H1 (cell line): ENCODE results near the gene BABAM2. TPM values are rescaled to one million over a fixed set of nuclear protein-coding genes. Genes with fewer than 3 reads are reported as not detected.

Experiments used
- CTCF ChIA-PET: fragments of 300-600 bp; sonication (Branson Sonifier 250); formaldehyde crosslinking; loops from one replicate; lab custom pipeline; 2021; ENCODE audit not compliant: partially characterized antibody; lab: Charles Lee
- POLR2A ChIA-PET: fragments of 300-600 bp; sonication (Branson Sonifier 250); formaldehyde crosslinking; loops from one replicate; lab custom pipeline; 2021; ENCODE audit warnings: inconsistent platforms; ENCODE audit not compliant: partially characterized antibody; lab: Charles Lee
- DNase-seq, 2 experiments: peaks; one replicate each; pipeline versions ENCODE4 v3.0.0 to v3.0.0-alpha.2; 2010 to 2022; ENCODE audit warnings: low spot score in 2 of 2, low read depth in 1 of 2, mixed read lengths in 1 of 2
- FAIRE-seq: peaks from 2 replicates; lab custom pipeline; 2011; peaks lifted over from hg19 to GRCh38; lab: Jason Lieb, UNC
- H2AFZ ChIP-seq: 2 replicates; pipeline ENCODE4 v1.8.1; 2012; ENCODE audit warnings: low read length, inconsistent platforms
- H2AK5ac ChIP-seq: 2 replicates; pipeline ENCODE4 v1.6.1; 2013; ENCODE audit warnings: low read depth, low read length
- H2BK120ac ChIP-seq: replicated peaks from 2 replicates; pipeline ENCODE3; 2013; ENCODE audit warnings: low read depth, low read length, inconsistent platforms
- H2BK12ac ChIP-seq: 2 replicates; pipeline ENCODE4 v1.6.1; 2013; ENCODE audit warnings: low read depth, low read length
- H2BK15ac ChIP-seq: 2 replicates; pipeline ENCODE4 v1.6.1; 2013; ENCODE audit warnings: low read length
- H2BK20ac ChIP-seq: 2 replicates; pipeline ENCODE4 v1.6.1; 2013; ENCODE audit warnings: low read length
- H2BK5ac ChIP-seq: 2 replicates; pipeline ENCODE4 v1.6.1; 2013; ENCODE audit warnings: low read depth, low read length
- H3K14ac ChIP-seq: 2 replicates; pipeline ENCODE4 v1.6.1; 2013; ENCODE audit warnings: inconsistent platforms; ENCODE audit not compliant: insufficient read length
- H3K18ac ChIP-seq: 2 replicates; pipeline ENCODE4 v1.6.1; 2013; ENCODE audit warnings: low read length; ENCODE audit errors: extremely low read depth
- H3K23ac ChIP-seq: 2 replicates; pipeline ENCODE4 v1.6.1; 2013; ENCODE audit warnings: inconsistent platforms; ENCODE audit not compliant: insufficient read length
- H3K23me2 ChIP-seq: 2 replicates; pipeline ENCODE4 v1.6.1; 2013; ENCODE audit warnings: low read depth, low read length
- H3K27ac ChIP-seq: 2 replicates; pipeline ENCODE4 v1.6.1; 2011; ENCODE audit warnings: low read depth, low read length, inconsistent platforms
- H3K27me3 ChIP-seq, 4 experiments: replicated peaks in 1 of 4; 1 replicate in 1 of 4; 2 replicates in 3 of 4; pipeline versions ENCODE4 v1.6.1 to v1.8.1; 2011 to 2013; ENCODE audit warnings: low read length in 3 of 4, mild to moderate bottlenecking in 3 of 4, inconsistent platforms in 2 of 4, mixed read lengths in 2 of 4, moderate library complexity in 1 of 4; ENCODE audit not compliant: control insufficient read depth in 3 of 4, insufficient read depth in 3 of 4; ENCODE audit errors: extremely low read depth in 1 of 4
- H3K36me3 ChIP-seq, 4 experiments: 2 replicates each; pipeline versions ENCODE4 v1.6.1 to v1.8.1; 2011 to 2013; ENCODE audit warnings: mild to moderate bottlenecking in 4 of 4, low read length in 3 of 4, moderate library complexity in 2 of 4, control low read depth in 1 of 4, inconsistent platforms in 1 of 4; ENCODE audit not compliant: insufficient read depth in 4 of 4, control insufficient read depth in 2 of 4
- H3K4ac ChIP-seq: replicated peaks from 2 replicates; pipeline ENCODE3; 2013; ENCODE audit warnings: low read length, low read depth, mixed read lengths, inconsistent platforms; ENCODE audit not compliant: insufficient read length
- H3K4me1 ChIP-seq, 4 experiments: replicated peaks in 1 of 4; 1 replicate in 1 of 4; 2 replicates in 3 of 4; pipeline versions ENCODE4 v1.6.1 to v1.8.1; 2011 to 2013; ENCODE audit warnings: low read length in 3 of 4, inconsistent platforms in 2 of 4, mixed read lengths in 1 of 4; ENCODE audit not compliant: insufficient read depth in 4 of 4, control insufficient read depth in 3 of 4
- H3K4me2 ChIP-seq, 2 experiments: 2 replicates each; pipeline versions ENCODE4 v1.6.1 to v1.8.1; 2011 to 2013; ENCODE audit warnings: low read depth in 2 of 2, low read length in 2 of 2, control low read depth in 1 of 2, inconsistent platforms in 1 of 2, mild to moderate bottlenecking in 1 of 2; ENCODE audit not compliant: insufficient read depth in 1 of 2
- H3K4me3 ChIP-seq, 4 experiments: fragments of 200-600, 300-600 bp in 1 of 4; sonication (generic), shearing (Covaris generic), sonication (Bioruptor Twin) in 1 of 4; 2 replicates each; pipeline versions ENCODE4 v1.5.1 to v1.8.1; 2011 to 2016; ENCODE audit warnings: low read length in 4 of 4, low read depth in 3 of 4, control low read depth in 2 of 4, inconsistent platforms in 2 of 4, mild to moderate bottlenecking in 2 of 4, mixed read lengths in 1 of 4, moderate library complexity in 1 of 4; ENCODE audit not compliant: insufficient read depth in 2 of 4; ENCODE audit errors: extremely low read depth in 1 of 4
- H3K56ac ChIP-seq: replicated peaks from 2 replicates; pipeline ENCODE3; 2013; ENCODE audit warnings: low read depth, mild to moderate bottlenecking, mixed read lengths, low read length, inconsistent platforms; ENCODE audit not compliant: insufficient read length
- H3K79me1 ChIP-seq: 2 replicates; pipeline ENCODE4 v1.6.1; 2013; ENCODE audit warnings: low read depth, low read length, control low read depth
- H3K79me2 ChIP-seq, 2 experiments: 2 replicates each; pipeline versions ENCODE4 v1.6.1 to v1.8.1; 2012 to 2013; ENCODE audit warnings: low read length in 2 of 2, mild to moderate bottlenecking in 2 of 2, inconsistent platforms in 1 of 2; ENCODE audit not compliant: insufficient read depth in 2 of 2, control insufficient read depth in 1 of 2
- H3K9ac ChIP-seq, 4 experiments: replicated peaks in 1 of 4; 1 replicate in 1 of 4; 2 replicates in 3 of 4; pipeline versions ENCODE4 v1.6.1 to v1.8.1; 2011 to 2013; ENCODE audit warnings: low read depth in 3 of 4, low read length in 3 of 4, control low read depth in 2 of 4, mild to moderate bottlenecking in 2 of 4, moderate library complexity in 2 of 4, inconsistent platforms in 1 of 4; ENCODE audit errors: extremely low read depth in 1 of 4
- H3K9me3 ChIP-seq, 2 experiments: 2 replicates each; pipeline versions ENCODE4 v1.6.1 to v1.8.1; 2012 to 2013; ENCODE audit warnings: mild to moderate bottlenecking in 2 of 2, moderate library complexity in 2 of 2, control low read depth in 1 of 2, inconsistent platforms in 1 of 2, low read depth in 1 of 2, low read length in 1 of 2, mixed read lengths in 1 of 2; ENCODE audit not compliant: insufficient read depth in 2 of 2
- H4K20me1 ChIP-seq, 2 experiments: replicated peaks in 1 of 2; 2 replicates each; pipeline versions ENCODE3 to v1.8.1; 2011 to 2013; ENCODE audit warnings: inconsistent platforms in 2 of 2, low read length in 2 of 2, mild to moderate bottlenecking in 1 of 2; ENCODE audit not compliant: insufficient read depth in 2 of 2, control insufficient read depth in 1 of 2
- H4K5ac ChIP-seq: 2 replicates; pipeline ENCODE4 v1.6.1; 2013; ENCODE audit warnings: low read length, low read depth, mixed read lengths, inconsistent platforms; ENCODE audit not compliant: insufficient read length
- H4K8ac ChIP-seq: 2 replicates; pipeline ENCODE4 v1.8.0; 2013; ENCODE audit warnings: mild to moderate bottlenecking, moderate library complexity, low read length, inconsistent platforms; ENCODE audit not compliant: insufficient read depth; ENCODE audit errors: extremely low read depth
- H4K91ac ChIP-seq: replicated peaks from 2 replicates; pipeline ENCODE3; 2013; ENCODE audit warnings: low read length, mixed read lengths, inconsistent platforms; ENCODE audit not compliant: insufficient read length
- CHD2 ChIP-seq: IDR thresholded peaks from 2 replicates; pipeline ENCODE4 v1.6.1; 2012; ENCODE audit warnings: low read length, improper control_type of control experiment
- CREB1 ChIP-seq: IDR thresholded peaks from 2 replicates; pipeline ENCODE4 v1.6.1; 2012; ENCODE audit warnings: inconsistent platforms
- CTCF ChIP-seq, 3 experiments: IDR thresholded peaks; 1 replicate in 2 of 3; 2 replicates in 1 of 3; pipeline versions ENCODE4 v1.5.1 to v1.6.1; 2011; ENCODE audit warnings: low read length in 3 of 3, mild to moderate bottlenecking in 3 of 3, inconsistent platforms in 2 of 3, low read depth in 1 of 3, moderate library complexity in 1 of 3; ENCODE audit not compliant: insufficient read depth in 1 of 3; ENCODE audit errors: control extremely low read depth in 1 of 3
- EZH2 ChIP-seq: fragments of 200-600 bp; sonication (generic); IDR thresholded peaks from 2 replicates; pipeline ENCODE4 v1.7.1; 2012; ENCODE audit warnings: low read depth, mild to moderate bottlenecking, moderate library complexity, low read length, inconsistent platforms; ENCODE audit not compliant: severe bottlenecking
- HDAC2 ChIP-seq, 2 experiments: fragments of 300-600 bp in 1 of 2; sonication (generic) in 1 of 2; IDR thresholded peaks; 2 replicates each; pipeline ENCODE4 v1.6.1; 2011 to 2012; ENCODE audit warnings: low read depth in 2 of 2, low read length in 2 of 2, mild to moderate bottlenecking in 2 of 2, moderate library complexity in 2 of 2, borderline replicate concordance in 1 of 2, inconsistent platforms in 1 of 2
- KDM1A ChIP-seq: fragments of 200-600, 300-600 bp; sonication (generic); IDR thresholded peaks from 2 replicates; pipeline ENCODE4 v1.7.1; 2016; ENCODE audit warnings: mild to moderate bottlenecking, low read length, borderline replicate concordance
- MAX ChIP-seq: IDR thresholded peaks from 2 replicates; pipeline ENCODE4 v1.6.1; 2012; ENCODE audit warnings: inconsistent platforms
- NRF1 ChIP-seq: IDR thresholded peaks from 2 replicates; pipeline ENCODE4 v1.6.1; 2011; ENCODE audit warnings: mild to moderate bottlenecking, low read depth, low read length, improper control_type of control experiment
- PHF8 ChIP-seq: fragments of 200-600 bp; sonication (generic); conservative IDR thresholded peaks from 2 replicates; pipeline ENCODE4 v1.7.1; 2012; ENCODE audit warnings: low read depth, mild to moderate bottlenecking, inconsistent platforms, low read length, moderate library complexity
- SP2 ChIP-seq: IDR thresholded peaks from 2 replicates; pipeline ENCODE4 v1.6.1; 2012; ENCODE audit warnings: mild to moderate bottlenecking, low read length, inconsistent platforms
- SUZ12 ChIP-seq: fragments of 200-600 bp; sonication (generic); IDR thresholded peaks from 2 replicates; pipeline ENCODE4 v1.6.1; 2012; ENCODE audit warnings: mild to moderate bottlenecking, inconsistent platforms, low read length, moderate library complexity, mixed read lengths
- YY1 ChIP-seq: IDR thresholded peaks from 2 replicates; pipeline ENCODE4 v1.6.1; 2011; ENCODE audit warnings: low read depth, mild to moderate bottlenecking, low read length
- WGBS, 2 experiments: shearing (Covaris generic) in 1 of 2; methylation state at CpG; one replicate each; pipeline versions ENCODE4 v1.1.6 to v1.1.7; 2013 to 2015; ENCODE audit warnings: low lambda C conversion rate in 2 of 2, mixed read lengths in 2 of 2, inconsistent platforms in 1 of 2, low coverage in 1 of 2, missing lambda C conversion rate in 1 of 2; ENCODE audit not compliant: insufficient replicate concordance in 2 of 2, insufficient coverage in 1 of 2, insufficient read length in 1 of 2; ENCODE audit errors: extremely low coverage in 1 of 2, missing lambda C conversion rate in 1 of 2; 5-methylcytosine and 5-hydroxymethylcytosine counted together
- polyA plus RNA-seq, 7 experiments: library from polyadenylated mRNA; depleted of rRNA in 3 of 7; stranded (reverse) in 5 of 7; unstranded in 2 of 7; fragments of >200 nt in 5 of 7; fragments of 200-250 nt in 2 of 7; gene quantifications; 1 replicate in 5 of 7; 2 replicates in 1 of 7; 4 replicates in 1 of 7; pipeline versions ENCODE4 v1.2.1 to v1.2.3, GENCODE V29; 2011 to 2013; ENCODE audit warnings: missing spikeins in 2 of 7, mixed read lengths in 2 of 7
- total RNA-seq: library from RNA; stranded (reverse); fragmentation: NEBNext Ultra II Directional; extraction: Animal tissue kit (Norgen Biotek cat#: 25700); gene quantifications from 2 replicates; pipeline ENCODE4 v1.2.1, GENCODE V29; 2021

The BABAM2 gene
- total and polyA plus RNA-seq, 2 of the 8 experiments (the other 6 are each of a cell fraction or from before 2014, with no cell fraction given): 15.8 to 20.9 TPM

- no peaks in the 10 kb centered on the region for H3K27me3 ChIP-seq
- no peaks in the 10 kb centered on the region for H3K9me3 ChIP-seq
- H3K23ac ChIP-seq: no peak overlapping the region
- ChIA-PET CTCF (interaction anchor here (1.4 kb wide), 1 partner anchor 27 kb away, joined by 3 read pairs; no protein-coding TSS in a partner anchor), POLR2A (interaction anchor here (0.6 kb wide), 1 partner anchor 26 kb away, joined by 4 read pairs; no protein-coding TSS in a partner anchor)
- H2BK5ac ChIP-seq: no peak overlapping the region
- H4K91ac ChIP-seq: no peak overlapping the region
- no peak overlapping the region for H2AK5ac ChIP-seq
- H3K14ac ChIP-seq: no peak overlapping the region
- H3K27ac ChIP-seq: no peak overlapping the region
- H2BK15ac ChIP-seq: no peak overlapping the region
- H2BK120ac ChIP-seq: no peak overlapping the region
- H4K8ac ChIP-seq: no peak overlapping the region
- H3K56ac ChIP-seq: no peak overlapping the region
- no peaks in the 10 kb centered on the region for H3K23me2 ChIP-seq
- 69% methylated on average over 5 of the region's 5 CpGs; no CpG with 5 or more reads in 1 of the 2 experiments for WGBS, 2 experiments
- no peaks in the 10 kb centered on the region for H3K79me2 ChIP-seq
- H2BK20ac ChIP-seq: no peak overlapping the region
- no peaks in the 10 kb centered on the region for H3K4me1 ChIP-seq
- no peak overlapping the region for H4K5ac ChIP-seq
- H3K4ac ChIP-seq: no peak overlapping the region
- H3K4me3 ChIP-seq: no peak overlapping the region
- H3K36me3 ChIP-seq: no peaks in the 10 kb centered on the region
- no peaks in the 10 kb centered on the region for H4K20me1 ChIP-seq
- no peak for FAIRE-seq
- no peak overlapping the region for H2BK12ac ChIP-seq
- no peak overlapping the region for H3K18ac ChIP-seq
- H2AFZ ChIP-seq: no peak overlapping the region
- no peak overlapping the region for H3K9ac ChIP-seq
- no peak overlapping the region for H3K4me2 ChIP-seq
- DNase-seq: no peak
- H3K79me1 ChIP-seq: no peaks in the 10 kb centered on the region
- no peak for TF ChIP-seq KDM1A
- no peak for TF ChIP-seq EZH2
- TF ChIP-seq MAX: no peak
- TF ChIP-seq CTCF (IDR thresholded peaks at IDR 0.05; ENCODE audit: control extremely low read depth in 1 of 3, insufficient read depth in 1 of 3, low read depth in 1 of 3, low read length in 3 of 3): no peak
- no peak for TF ChIP-seq CREB1
- no peak for TF ChIP-seq PHF8
- TF ChIP-seq SUZ12: no peak
- no peak for TF ChIP-seq SP2
- TF ChIP-seq YY1: no peak
- no peak for TF ChIP-seq HDAC2 (IDR thresholded peaks at IDR 0.05; ENCODE audit: borderline replicate concordance in 1 of 2, low read depth in 2 of 2, low read length in 2 of 2)
- TF ChIP-seq NRF1: no peak
- TF ChIP-seq CHD2: no peak
Measured at GRCh38 chr2:28071221-28071620, 180.7 kb downstream of the BABAM2 start.
